Activated naive CD4-positive, alpha-beta T cell treated with anti-CD3 and anti-CD28 coated beads, Interleukin-2, amount 50 U/mL, for 72 hours (primary cell): ENCODE measurements around the gene KLF2. TPM values are rescaled to one million over a fixed set of nuclear protein-coding genes. Genes with fewer than 3 reads are reported as not detected.
A peak's percentile ranks its signal among the peaks of the same experiment; 100 is the strongest.
"Not testable (repeated sequence)": the region's sequence is repeated elsewhere in the genome, so short reads cannot be mapped to it uniquely, and the experiment has no call there.

Source experiments
- ATAC-seq, 2 donors: fragments of 150-1000 bp; cut with Tn5 transposase; 2 replicates each; pipeline ENCODE4 v1.10.0; 2021; ENCODE audit warnings: mild to moderate bottlenecking in 2 of 2, moderate library complexity in 2 of 2
- DNase-seq, 2 donors: peaks; one replicate each; pipeline ENCODE4 v3.0.0; 2021 to 2022; ENCODE audit warnings: low spot score in 2 of 2
- H3K27ac Mint-ChIP-seq, 2 donors: one replicate each; pipeline ENCODE4 v1.8.0; 2022; ENCODE audit warnings: mild to moderate bottlenecking in 2 of 2, mixed read lengths in 2 of 2
- H3K36me3 Mint-ChIP-seq, 2 donors: one replicate each; pipeline ENCODE4 v1.8.0; 2022; ENCODE audit warnings: mixed read lengths in 2 of 2
- H3K9me3 Mint-ChIP-seq, 2 donors: one replicate each; pipeline ENCODE4 v1.8.0; 2022; ENCODE audit warnings: mixed read lengths in 2 of 2
- total RNA-seq, 2 donors: library from RNA; stranded (reverse); gene quantifications; one replicate each; pipeline ENCODE4 v1.2.3, GENCODE V29; 2022

KLF2 gene
- total RNA-seq, 2 donors from 2014 or later: 0.56 to 0.57 TPM

- DNase-seq (no peak), ATAC-seq (no peak)
- Mint-ChIP-seq H3K9me3 (peaks cover 0 to 4% of the 10 kb centered on the region in 2 donors), H3K36me3 (no peaks in the 10 kb centered on the region), H3K27ac (no peak overlapping the region)
Measured at GRCh38 chr19:16343156-16343555, 18.5 kb downstream of the KLF2 start.

GRCh38 chr19:16345457-16345856, 20.8 kb downstream of the KLF2 start:
- H3K36me3 Mint-ChIP-seq: peaks cover 0 to 4% of the 10 kb centered on the region in 2 donors
- H3K27ac Mint-ChIP-seq: no peak overlapping the region
- ATAC-seq (no peak), DNase-seq (no peak)
- peaks cover 0 to 4% of the 10 kb centered on the region in 2 donors for H3K9me3 Mint-ChIP-seq

- H3K27ac Mint-ChIP-seq, DNase-seq, H3K36me3 Mint-ChIP-seq, ATAC-seq, H3K9me3 Mint-ChIP-seq: not testable (repeated sequence)
Measured at GRCh38 chr19:16347099-16347498, 22.5 kb downstream of the KLF2 start.

GRCh38 chr19:16347706-16348105, 23.1 kb downstream of the KLF2 start:
- no peak for DNase-seq
- H3K36me3 Mint-ChIP-seq: peaks cover 0 to 4% of the 10 kb centered on the region in 2 donors
- H3K9me3 Mint-ChIP-seq: no peaks in the 10 kb centered on the region
- no peak overlapping the region for H3K27ac Mint-ChIP-seq
- ATAC-seq: no peak

GRCh38 chr19:16349551-16350152, 25.0 kb downstream of the KLF2 start:
- Mint-ChIP-seq H3K36me3 (peaks cover 0 to 4% of the 10 kb centered on the region in 2 donors), H3K9me3 (no peaks in the 10 kb centered on the region), H3K27ac (no peak overlapping the region)
- ATAC-seq (no peak), DNase-seq (no peak)

GRCh38 chr19:16351133-16351809, 26.6 kb downstream of the KLF2 start:
- peak in 1 of 2 donors; percentile 34 for ATAC-seq
- DNase-seq: no peak
- H3K9me3 Mint-ChIP-seq: no peaks in the 10 kb centered on the region
- H3K27ac Mint-ChIP-seq: no peak overlapping the region
- H3K36me3 Mint-ChIP-seq: peaks cover 0 to 4% of the 10 kb centered on the region in 2 donors

GRCh38 chr19:16355293-16356043, 30.8 kb downstream of the KLF2 start:
- DNase-seq (no peak), ATAC-seq (no peak)
- peaks cover 4 to 11% of the 10 kb centered on the region in 2 donors for H3K36me3 Mint-ChIP-seq
- no peaks in the 10 kb centered on the region for H3K9me3 Mint-ChIP-seq
- no peak overlapping the region for H3K27ac Mint-ChIP-seq

GRCh38 chr19:16358456-16358855, 33.8 kb downstream of the KLF2 start:
- no peak for ATAC-seq
- Mint-ChIP-seq H3K36me3 (peaks cover 13 to 22% of the 10 kb centered on the region in 2 donors), H3K9me3 (no peaks in the 10 kb centered on the region), H3K27ac (no peak overlapping the region)
- no peak for DNase-seq

GRCh38 chr19:16359074-16359473, 34.4 kb downstream of the KLF2 start:
- ATAC-seq (no peak), DNase-seq (no peak)
- Mint-ChIP-seq H3K9me3 (no peaks in the 10 kb centered on the region), H3K36me3 (peaks cover 13 to 22% of the 10 kb centered on the region in 2 donors), H3K27ac (no peak overlapping the region)

GRCh38 chr19:16359964-16360363, 35.3 kb downstream of the KLF2 start:
- ATAC-seq (peak; percentile 87 to 91), DNase-seq (no peak)
- no peak overlapping the region for H3K27ac Mint-ChIP-seq
- peaks cover 13 to 22% of the 10 kb centered on the region in 2 donors for H3K36me3 Mint-ChIP-seq
- H3K9me3 Mint-ChIP-seq: no peaks in the 10 kb centered on the region

- DNase-seq (no peak), ATAC-seq (peak in 1 of 2 donors; percentile 9)
- Mint-ChIP-seq H3K36me3 (peaks cover 13 to 22% of the 10 kb centered on the region in 2 donors), H3K9me3 (no peaks in the 10 kb centered on the region), H3K27ac (no peak overlapping the region)
Measured at GRCh38 chr19:16360738-16361137, 36.1 kb downstream of the KLF2 start.

- DNase-seq (no peak), ATAC-seq (no peak)
- H3K9me3 Mint-ChIP-seq: no peaks in the 10 kb centered on the region
- H3K27ac Mint-ChIP-seq: no peak overlapping the region
- peaks cover 13 to 22% of the 10 kb centered on the region in 2 donors for H3K36me3 Mint-ChIP-seq
Measured at GRCh38 chr19:16361254-16361653, 36.6 kb downstream of the KLF2 start.

- no peaks in the 10 kb centered on the region for H3K9me3 Mint-ChIP-seq
- ATAC-seq (no peak), DNase-seq (no peak)
- no peak overlapping the region for H3K27ac Mint-ChIP-seq
- peaks cover 13 to 22% of the 10 kb centered on the region in 2 donors for H3K36me3 Mint-ChIP-seq
Measured at GRCh38 chr19:16361926-16362325, 37.3 kb downstream of the KLF2 start.

- ATAC-seq (no peak), DNase-seq (no peak)
- no peak overlapping the region for H3K27ac Mint-ChIP-seq
- H3K36me3 Mint-ChIP-seq: peaks cover 13 to 22% of the 10 kb centered on the region in 2 donors
- H3K9me3 Mint-ChIP-seq: no peaks in the 10 kb centered on the region
Measured at GRCh38 chr19:16363133-16363851, 38.7 kb downstream of the KLF2 start.

GRCh38 chr19:16363852-16364230, 39.2 kb downstream of the KLF2 start:
- Mint-ChIP-seq H3K36me3 (peaks cover 12 to 19% of the 10 kb centered on the region in 2 donors), H3K27ac (no peak overlapping the region), H3K9me3 (no peaks in the 10 kb centered on the region)
- DNase-seq (no peak), ATAC-seq (no peak)

- no peak for ATAC-seq
- H3K27ac Mint-ChIP-seq: no peak overlapping the region
- H3K9me3 Mint-ChIP-seq: no peaks in the 10 kb centered on the region
- peaks cover 9 to 14% of the 10 kb centered on the region in 2 donors for H3K36me3 Mint-ChIP-seq
- no peak for DNase-seq
Measured at GRCh38 chr19:16364231-16364865, 39.7 kb downstream of the KLF2 start.
